ENCODE data around the gene RBFOX2. TPM values are rescaled to one million over a fixed set of nuclear protein-coding genes. Genes with fewer than 3 reads are reported as not detected.

The RBFOX2 gene
- total and polyA plus RNA-seq, 2 donors (not counting 3 experiments of a cell fraction or from before 2014, with no cell fraction given), result 125 to 142 TPM

- Histone ChIP-seq H3K4me2 (ENCODE audit: insufficient read depth, low read length) (no peak overlapping the region), H3K9ac (replicated peaks; ENCODE audit: extremely low read depth, insufficient read depth, low read length) (no peak overlapping the region), H3K27me3 (ENCODE audit: control insufficient read depth in 2 of 2, insufficient read depth in 2 of 2, low read length in 2 of 2) (no peaks in the 10 kb centered on the region), H2AFZ (ENCODE audit: low read depth, low read length) (no peak overlapping the region), H3K27ac (ENCODE audit: insufficient read depth, low read depth, low read length) (no peak overlapping the region), H3K4me3 (replicated peaks in 1 of 3; ENCODE audit: insufficient read depth in 1 of 3, low read depth in 1 of 3, low read length in 3 of 3) (no peak overlapping the region), H3K9me3 (replicated peaks; ENCODE audit: control insufficient read depth, insufficient read depth, low read length) (no peaks in the 10 kb centered on the region), H3K4me1 (ENCODE audit: control insufficient read depth, extremely low read depth, insufficient read depth, low read length) (peaks cover 8% of the 10 kb centered on the region), H3K79me2 (ENCODE audit: control insufficient read depth, insufficient read depth, low read length) (peaks cover 65% of the 10 kb centered on the region), H3K36me3 (ENCODE audit: control insufficient read depth in 2 of 2, extremely low read depth in 1 of 2, insufficient read depth in 2 of 2, low read length in 2 of 2) (no peaks in the 10 kb centered on the region), H4K20me1 (replicated peaks; ENCODE audit: control insufficient read depth, extremely low read depth, insufficient read depth, low read length) (peaks cover 9% of the 10 kb centered on the region), H3K9me1 (replicated peaks; ENCODE audit: control insufficient read depth, extremely low read depth, insufficient read depth, low read length) (no peaks in the 10 kb centered on the region)
- no peak for FAIRE-seq
- TF ChIP-seq MAX (IDR thresholded peaks at IDR 0.05; ENCODE audit: insufficient read depth, insufficient read length) (no peak), MYC (IDR thresholded peaks at IDR 0.05; ENCODE audit: low read depth, low read length) (no peak), GATA2 (IDR thresholded peaks at IDR 0.05; ENCODE audit: insufficient read depth, insufficient read length, low read depth, low read length) (no peak), POLR2A (IDR thresholded peaks at IDR 0.05; ENCODE audit: low read depth, low read length) (no peak), CTCF (IDR thresholded peaks at IDR 0.05; ENCODE audit: extremely low read depth in 1 of 2, insufficient read depth in 1 of 2, low read depth in 1 of 2, low read length in 2 of 2) (no peak), POLR2AphosphoS5 (IDR thresholded peaks at IDR 0.05; ENCODE audit: insufficient read depth, low read depth, low read length) (no peak), FOS (IDR thresholded peaks at IDR 0.05; ENCODE audit: borderline replicate concordance, insufficient read depth, low read length) (no peak), EZH2 (IDR thresholded peaks at IDR 0.05; ENCODE audit: borderline replicate concordance, low read depth, low read length, severe bottlenecking) (no peak), JUN (IDR thresholded peaks at IDR 0.05; ENCODE audit: borderline replicate concordance, insufficient read depth, insufficient read length, low read depth) (no peak)
- dilution Hi-C loops (cut with MboI; ENCODE audit: extremely low pct_ligation_motif_present, low sequenced_read_pairs), result no loop called here
- no peak for DNase-seq (ENCODE audit: low read depth, low spot score)
- no TSS peak for BruUV-seq (replicated peaks)
- POLR2A ChIA-PET, result no interaction called here
- intact Hi-C loops (cut with micrococcal nuclease), result no loop called here
- CTCF ChIA-PET, result interaction anchor here (0.8 to 2.7 kb wide), 12 partner anchors 8 to 84 kb away, joined by 3 to 17 read pairs (median 4); partner anchors contain the start of gene RBFOX2
These were observed 13.3 kb downstream of the RBFOX2 start for GRCh38 chr22:36015155-36015810.
